HEK293 (cell line): ENCODE results near the gene ZNF462.

ENCODE experiments used
- TCF7L2 ChIP-seq: IDR thresholded peaks from 2 replicates; pipeline ENCODE4 v1.6.1; 2011; ENCODE audit warnings: low read depth, mild to moderate bottlenecking, inconsistent platforms, low read length, moderate library complexity, borderline replicate concordance
- ZBTB10 ChIP-seq: fragments of 450-650 bp; formaldehyde crosslinking; IDR thresholded peaks from 2 replicates; pipeline ENCODE4 v1.5.1; 2016; ENCODE audit warnings: missing biosample characterization, missing genetic modification characterization
- ZNF24 ChIP-seq: fragments of 450-650 bp; formaldehyde crosslinking; IDR thresholded peaks from 2 replicates; pipeline ENCODE4 v1.5.1; 2016; ENCODE audit warnings: missing biosample characterization, missing genetic modification characterization
- ZNF776 ChIP-seq: fragments of 450-650 bp; formaldehyde crosslinking; IDR thresholded peaks from 2 replicates; pipeline ENCODE4 v1.5.0; 2017; ENCODE audit warnings: missing biosample characterization, missing genetic modification characterization, borderline replicate concordance
- ZSCAN23 ChIP-seq: fragments of 450-650 bp; formaldehyde crosslinking; IDR thresholded peaks from 2 replicates; pipeline ENCODE4 v1.5.1; 2016; ENCODE audit warnings: missing biosample characterization, missing genetic modification characterization
- TF ChIP-seq, protein P1 (sequence below): fragments of 450-650 bp; formaldehyde crosslinking; IDR thresholded peaks from 2 replicates; pipeline ENCODE4 v1.5.1; 2016; ENCODE audit warnings: missing biosample characterization, missing genetic modification characterization

DNA sequence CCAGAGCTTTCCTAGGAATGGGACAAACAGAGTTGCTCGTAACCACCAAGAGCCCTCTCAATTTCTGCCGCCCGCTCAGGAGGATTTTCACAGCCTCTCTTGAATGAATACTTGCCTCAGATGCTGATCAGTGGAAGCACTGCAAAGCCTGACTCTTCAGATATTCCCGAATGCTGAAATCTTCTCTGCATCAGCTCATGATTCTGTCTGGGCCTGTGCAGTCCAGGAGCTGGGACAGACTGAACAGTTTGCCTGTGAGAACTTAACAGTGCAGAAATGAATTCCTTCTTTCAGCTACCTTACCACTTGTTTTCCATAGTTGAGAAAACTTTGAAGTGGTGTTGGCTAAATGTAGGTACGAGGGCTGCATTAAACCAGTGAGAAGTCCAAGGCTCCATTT lies 17.1 kb downstream of the ZNF462 start:
- TF ChIP-seq TCF7L2 (no peak), ZBTB10 (tag by site-specific recombination) (no peak), ZSCAN23 (tag by site-specific recombination) (no peak), ZNF24 (tag by site-specific recombination) (no peak), ZNF776 (tag by site-specific recombination) (no peak)
- TF ChIP-seq, protein P1, sequence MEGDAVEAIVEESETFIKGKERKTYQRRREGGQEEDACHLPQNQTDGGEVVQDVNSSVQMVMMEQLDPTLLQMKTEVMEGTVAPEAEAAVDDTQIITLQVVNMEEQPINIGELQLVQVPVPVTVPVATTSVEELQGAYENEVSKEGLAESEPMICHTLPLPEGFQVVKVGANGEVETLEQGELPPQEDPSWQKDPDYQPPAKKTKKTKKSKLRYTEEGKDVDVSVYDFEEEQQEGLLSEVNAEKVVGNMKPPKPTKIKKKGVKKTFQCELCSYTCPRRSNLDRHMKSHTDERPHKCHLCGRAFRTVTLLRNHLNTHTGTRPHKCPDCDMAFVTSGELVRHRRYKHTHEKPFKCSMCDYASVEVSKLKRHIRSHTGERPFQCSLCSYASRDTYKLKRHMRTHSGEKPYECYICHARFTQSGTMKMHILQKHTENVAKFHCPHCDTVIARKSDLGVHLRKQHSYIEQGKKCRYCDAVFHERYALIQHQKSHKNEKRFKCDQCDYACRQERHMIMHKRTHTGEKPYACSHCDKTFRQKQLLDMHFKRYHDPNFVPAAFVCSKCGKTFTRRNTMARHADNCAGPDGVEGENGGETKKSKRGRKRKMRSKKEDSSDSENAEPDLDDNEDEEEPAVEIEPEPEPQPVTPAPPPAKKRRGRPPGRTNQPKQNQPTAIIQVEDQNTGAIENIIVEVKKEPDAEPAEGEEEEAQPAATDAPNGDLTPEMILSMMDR (tag by site-specific recombination): no peak
